Lower lobe of right lung (tissue), 2 donors: ENCODE data around the gene CRADD. TPM values are rescaled to one million over a fixed set of nuclear protein-coding genes. Genes with fewer than 3 reads are reported as not detected.

Experiments used
- ATAC-seq, 2 donors: fragments of 200-7000 bp; cut with Tn5 transposase; one replicate each; pipeline ENCODE4 v1.9.1; 2020 to 2022; ENCODE audit warnings: mild to moderate bottlenecking in 2 of 2, moderate library complexity in 2 of 2
- DNase-seq: peaks from one replicate; pipeline ENCODE4 v3.0.0-alpha.2; 2020
- H3K27ac ChIP-seq: fragments of 200-600 bp; one replicate; pipeline ENCODE4 v1.8.0; 2022
- H3K27me3 ChIP-seq: fragments of 200-600 bp; one replicate; pipeline ENCODE4 v1.8.0; 2022; ENCODE audit warnings: low read depth
- H3K36me3 ChIP-seq: fragments of 200-600 bp; one replicate; pipeline ENCODE4 v1.8.0; 2022; ENCODE audit warnings: mild to moderate bottlenecking
- H3K4me1 ChIP-seq: fragments of 200-600 bp; one replicate; pipeline ENCODE4 v1.8.0; 2022
- H3K4me3 ChIP-seq: fragments of 200-600 bp; one replicate; pipeline ENCODE4 v1.8.0; 2022; ENCODE audit warnings: mild to moderate bottlenecking
- H3K9me3 ChIP-seq: fragments of 200-600 bp; one replicate; pipeline ENCODE4 v1.8.0; 2022
- intact Hi-C: fragments of 100-400 bp; cut with DNase I; formaldehyde crosslinking; loops from one replicate; pipeline ENCODE4 v1.11.0; 2022
- total RNA-seq: library from RNA; stranded (reverse); fragmentation: NEBNext Ultra II Directional; extraction: Animal tissue kit (Norgen Biotek cat#: 25700); gene quantifications from one replicate; pipeline ENCODE4 v1.2.1, GENCODE V29; 2021
- TF ChIP-seq, protein P1 (sequence below): fragments of 200-600 bp; IDR thresholded peaks from one replicate; pipeline ENCODE4 v1.8.0; 2022; ENCODE audit warnings: antibody characterized with exemption, mild to moderate bottlenecking
- donor health status: DM: no; HTN: yes; CAD: no; lungs with severe emphysema.

Gene CRADD
- total RNA-seq, 1 donor from 2014 or later, result 16.5 TPM

DNA sequence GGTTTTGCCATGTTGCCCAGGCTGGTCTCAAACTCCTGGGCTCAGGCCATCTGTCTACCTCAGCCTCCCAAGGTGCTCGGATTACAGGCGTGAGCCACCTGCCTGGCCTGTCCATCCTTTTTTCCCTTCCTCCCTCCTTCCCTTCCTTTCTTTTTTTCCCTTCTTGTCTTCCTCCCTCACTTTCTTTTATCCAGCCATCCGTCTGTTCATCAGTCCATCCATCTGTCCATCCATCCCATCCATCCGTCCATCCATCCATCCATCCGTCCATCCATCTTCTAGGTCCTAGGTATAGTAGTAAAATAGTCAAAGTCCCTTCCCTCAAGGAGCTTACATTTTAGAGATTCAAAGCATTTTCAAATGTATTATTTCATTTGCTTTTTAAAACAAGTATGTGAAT is 56.8 kb downstream of the CRADD start:
- Histone ChIP-seq H3K27me3 (no peaks in the 10 kb centered on the region), H3K36me3 (no peaks in the 10 kb centered on the region), H3K4me3 (no peak overlapping the region), H3K4me1 (peaks cover 7% of the 10 kb centered on the region), H3K27ac (no peak overlapping the region), H3K9me3 (no peaks in the 10 kb centered on the region)
- TF ChIP-seq, protein P1, sequence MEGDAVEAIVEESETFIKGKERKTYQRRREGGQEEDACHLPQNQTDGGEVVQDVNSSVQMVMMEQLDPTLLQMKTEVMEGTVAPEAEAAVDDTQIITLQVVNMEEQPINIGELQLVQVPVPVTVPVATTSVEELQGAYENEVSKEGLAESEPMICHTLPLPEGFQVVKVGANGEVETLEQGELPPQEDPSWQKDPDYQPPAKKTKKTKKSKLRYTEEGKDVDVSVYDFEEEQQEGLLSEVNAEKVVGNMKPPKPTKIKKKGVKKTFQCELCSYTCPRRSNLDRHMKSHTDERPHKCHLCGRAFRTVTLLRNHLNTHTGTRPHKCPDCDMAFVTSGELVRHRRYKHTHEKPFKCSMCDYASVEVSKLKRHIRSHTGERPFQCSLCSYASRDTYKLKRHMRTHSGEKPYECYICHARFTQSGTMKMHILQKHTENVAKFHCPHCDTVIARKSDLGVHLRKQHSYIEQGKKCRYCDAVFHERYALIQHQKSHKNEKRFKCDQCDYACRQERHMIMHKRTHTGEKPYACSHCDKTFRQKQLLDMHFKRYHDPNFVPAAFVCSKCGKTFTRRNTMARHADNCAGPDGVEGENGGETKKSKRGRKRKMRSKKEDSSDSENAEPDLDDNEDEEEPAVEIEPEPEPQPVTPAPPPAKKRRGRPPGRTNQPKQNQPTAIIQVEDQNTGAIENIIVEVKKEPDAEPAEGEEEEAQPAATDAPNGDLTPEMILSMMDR, result no peak
- DNase-seq (no peak), ATAC-seq (no peak)
- intact Hi-C loops, result no loop called here

DNA sequence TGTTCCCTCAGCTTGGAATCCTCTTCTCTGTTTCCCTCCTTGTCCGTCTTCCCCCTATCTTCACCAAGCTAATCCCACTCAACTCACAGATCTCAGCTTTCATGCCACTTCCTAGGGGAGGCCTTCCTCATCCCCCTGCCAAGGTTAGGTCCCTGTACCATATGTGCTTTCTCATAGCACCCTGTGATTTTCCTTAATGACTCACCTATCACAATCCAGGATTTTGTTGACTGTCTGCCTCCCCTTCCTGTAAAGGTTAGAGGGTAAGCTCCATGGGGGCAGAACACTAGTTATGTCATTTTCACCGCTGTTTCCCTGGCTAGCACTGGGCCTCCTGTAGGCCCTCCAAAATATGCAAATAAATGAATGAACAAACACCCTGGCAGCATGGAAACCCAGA is 57.6 kb downstream of the CRADD start:
- intact Hi-C loops, result no loop called here
- peak in 1 of 2 donors; percentile 38 for ATAC-seq
- H3K4me3 ChIP-seq, result no peak overlapping the region
- H3K4me1 ChIP-seq, result peaks cover 12% of the 10 kb centered on the region
- no peaks in the 10 kb centered on the region for H3K9me3 ChIP-seq
- no peaks in the 10 kb centered on the region for H3K36me3 ChIP-seq
- TF ChIP-seq, protein P1, result no peak
- H3K27me3 ChIP-seq, result no peaks in the 10 kb centered on the region
- no peak overlapping the region for H3K27ac ChIP-seq
- DNase-seq, result no peak

DNA sequence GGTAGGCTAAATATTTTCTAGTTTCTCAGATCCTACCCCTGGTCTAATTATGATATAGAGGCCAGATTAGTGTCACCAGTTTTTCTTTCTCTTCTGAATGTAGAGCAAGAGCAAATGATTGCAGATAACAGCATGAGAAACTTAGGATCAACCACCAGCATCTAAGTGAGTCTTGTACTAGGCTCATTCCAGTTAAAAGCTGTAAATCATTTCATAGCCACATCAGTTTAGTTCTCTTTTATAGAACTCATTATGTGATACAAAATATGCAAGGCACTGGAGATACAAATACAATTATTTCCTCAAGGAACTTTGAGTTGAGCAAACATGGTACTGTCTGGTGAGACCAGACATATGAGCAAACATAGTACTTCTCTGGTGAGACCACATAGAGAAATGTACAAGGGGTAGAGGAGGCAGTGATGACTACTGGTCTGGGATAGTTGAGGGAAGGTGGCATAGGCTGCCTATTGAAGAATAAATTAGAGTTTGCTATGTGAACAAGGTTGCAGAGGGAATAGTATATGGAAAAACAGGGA is 59.5 kb downstream of the CRADD start:
- H3K36me3 ChIP-seq, result no peaks in the 10 kb centered on the region
- TF ChIP-seq, protein P1, result no peak
- no peak for DNase-seq
- H3K27me3 ChIP-seq, result no peaks in the 10 kb centered on the region
- no peaks in the 10 kb centered on the region for H3K9me3 ChIP-seq
- H3K4me3 ChIP-seq, result no peak overlapping the region
- no peak overlapping the region for H3K27ac ChIP-seq
- ATAC-seq, result no peak
- intact Hi-C loops, result no loop called here
- H3K4me1 ChIP-seq, result peaks cover 29% of the 10 kb centered on the region

DNA sequence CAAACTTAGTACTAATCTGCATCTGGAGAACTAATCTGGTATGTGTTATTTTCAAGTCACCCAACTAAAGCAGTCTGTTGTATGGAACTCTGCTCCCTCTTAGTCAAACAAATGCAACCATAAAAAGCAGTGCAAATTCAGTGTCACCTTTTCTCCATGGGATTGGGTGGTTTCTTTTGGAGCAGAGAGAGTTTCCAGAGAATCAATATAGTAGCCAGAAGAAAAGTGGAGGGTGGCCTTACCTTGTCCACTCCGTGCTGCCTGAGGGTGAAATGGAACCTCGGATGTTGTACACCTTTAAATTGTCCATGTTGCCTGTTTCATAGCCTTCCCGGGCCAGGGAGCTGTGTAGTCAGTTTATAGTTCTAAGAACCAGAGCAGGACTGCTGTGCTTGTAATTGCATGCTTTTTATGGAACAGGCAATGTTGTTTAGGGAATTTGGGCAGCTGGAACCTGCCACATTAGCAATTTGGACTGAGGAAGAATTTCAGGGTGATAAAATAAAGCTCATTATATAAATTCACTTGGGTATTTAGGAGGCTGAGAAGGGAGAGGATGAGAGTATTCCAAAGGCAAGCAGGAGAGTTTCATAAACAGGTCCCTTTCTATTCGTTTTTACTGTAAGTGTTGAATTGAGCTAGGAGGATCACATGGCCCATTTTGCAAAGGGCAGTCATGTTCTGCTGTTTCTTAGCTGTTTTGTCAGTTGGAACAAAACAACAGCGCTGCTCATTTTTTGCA is 60.5 kb downstream of the CRADD start:
- TF ChIP-seq, protein P1, result no peak
- H3K27me3 ChIP-seq, result no peaks in the 10 kb centered on the region
- H3K4me3 ChIP-seq, result no peak overlapping the region
- no peaks in the 10 kb centered on the region for H3K36me3 ChIP-seq
- DNase-seq (no peak), ATAC-seq (no peak)
- no peaks in the 10 kb centered on the region for H3K9me3 ChIP-seq
- peak overlapping the region; percentile 54 for H3K27ac ChIP-seq
- H3K4me1 ChIP-seq, result peaks cover 33% of the 10 kb centered on the region
- intact Hi-C loops, result no loop called here

DNA sequence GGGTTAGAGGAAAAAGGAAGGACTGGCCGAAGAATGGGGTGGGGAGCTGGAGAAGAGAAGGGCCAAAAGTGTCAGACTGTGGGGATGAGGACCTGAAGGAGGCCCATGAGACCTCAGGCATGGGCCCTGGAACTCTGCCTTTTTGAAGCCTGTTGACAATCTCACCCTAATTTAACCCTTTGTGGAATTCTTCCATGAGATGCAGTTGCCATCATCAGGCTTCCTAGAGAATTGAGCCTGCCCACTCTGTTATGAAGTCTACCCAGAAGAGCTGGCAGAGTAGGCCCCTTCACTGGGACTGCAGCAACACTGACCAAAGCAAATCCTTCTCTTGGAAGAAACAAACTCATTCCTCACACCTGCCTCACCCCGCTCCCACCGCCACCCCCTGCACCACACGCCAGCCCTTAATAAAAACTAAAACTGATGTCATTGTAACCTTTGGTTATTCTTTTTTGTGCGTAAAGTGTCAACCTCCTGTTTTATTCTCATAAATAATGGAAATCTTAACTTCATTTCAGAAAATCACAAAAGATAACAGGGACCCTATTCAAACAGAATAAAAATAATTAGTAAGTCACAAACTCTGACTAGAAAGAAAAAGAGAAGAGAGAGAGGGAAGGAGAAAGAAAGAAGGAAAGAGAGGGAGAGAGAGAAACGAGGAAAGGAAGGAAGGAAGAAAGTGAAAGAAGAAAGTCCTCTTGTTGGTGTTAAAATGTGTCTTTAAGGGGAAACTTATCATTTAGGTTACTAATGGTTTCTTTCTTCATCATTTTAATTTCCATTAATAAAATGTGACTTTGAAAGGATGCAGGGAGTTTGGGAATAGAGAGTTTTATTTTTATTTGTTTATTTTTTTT is 61.3 kb downstream of the CRADD start:
- DNase-seq, result no peak
- peak overlapping the region; percentile 54 for H3K27ac ChIP-seq
- H3K36me3 ChIP-seq, result no peaks in the 10 kb centered on the region
- TF ChIP-seq, protein P1, result no peak
- H3K4me3 ChIP-seq, result no peak overlapping the region
- no peaks in the 10 kb centered on the region for H3K27me3 ChIP-seq
- H3K4me1 ChIP-seq, result peaks cover 41% of the 10 kb centered on the region
- H3K9me3 ChIP-seq, result no peaks in the 10 kb centered on the region
- no peak for ATAC-seq
- intact Hi-C loops, result no loop called here
